ENCODE measurements around the gene AOPEP.

DNA sequence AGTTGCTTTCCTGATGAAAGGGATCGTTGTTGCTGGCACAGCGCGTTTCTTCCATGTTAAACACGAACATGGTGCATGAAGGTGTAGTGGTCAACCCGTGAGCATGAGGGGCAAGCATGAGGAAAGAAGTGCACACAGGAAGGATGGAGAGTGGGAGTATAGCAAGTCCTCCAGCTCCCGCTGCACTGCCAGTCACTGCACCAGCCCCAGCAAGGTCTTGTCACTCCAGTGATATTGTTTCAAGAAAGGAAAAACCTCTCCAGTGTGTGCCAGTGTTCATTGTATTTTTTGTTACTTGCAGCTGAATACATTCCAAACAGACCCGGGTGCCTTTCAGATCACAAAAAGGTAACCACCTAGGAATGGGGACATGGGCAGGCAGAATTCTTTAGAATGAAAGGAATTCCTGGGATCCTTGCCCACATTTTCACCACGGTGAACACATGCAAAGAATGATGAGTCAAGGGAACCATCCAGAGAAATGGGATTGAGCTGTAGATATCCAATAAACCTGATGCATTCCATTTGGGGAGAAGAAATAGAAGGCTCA, 186.3 kb downstream of the AOPEP start:
- TF ChIP-seq YY1 (IDR thresholded peaks at IDR 0.05; ENCODE audit: low read depth): no peak
- TF ChIP-seq, protein P1, sequence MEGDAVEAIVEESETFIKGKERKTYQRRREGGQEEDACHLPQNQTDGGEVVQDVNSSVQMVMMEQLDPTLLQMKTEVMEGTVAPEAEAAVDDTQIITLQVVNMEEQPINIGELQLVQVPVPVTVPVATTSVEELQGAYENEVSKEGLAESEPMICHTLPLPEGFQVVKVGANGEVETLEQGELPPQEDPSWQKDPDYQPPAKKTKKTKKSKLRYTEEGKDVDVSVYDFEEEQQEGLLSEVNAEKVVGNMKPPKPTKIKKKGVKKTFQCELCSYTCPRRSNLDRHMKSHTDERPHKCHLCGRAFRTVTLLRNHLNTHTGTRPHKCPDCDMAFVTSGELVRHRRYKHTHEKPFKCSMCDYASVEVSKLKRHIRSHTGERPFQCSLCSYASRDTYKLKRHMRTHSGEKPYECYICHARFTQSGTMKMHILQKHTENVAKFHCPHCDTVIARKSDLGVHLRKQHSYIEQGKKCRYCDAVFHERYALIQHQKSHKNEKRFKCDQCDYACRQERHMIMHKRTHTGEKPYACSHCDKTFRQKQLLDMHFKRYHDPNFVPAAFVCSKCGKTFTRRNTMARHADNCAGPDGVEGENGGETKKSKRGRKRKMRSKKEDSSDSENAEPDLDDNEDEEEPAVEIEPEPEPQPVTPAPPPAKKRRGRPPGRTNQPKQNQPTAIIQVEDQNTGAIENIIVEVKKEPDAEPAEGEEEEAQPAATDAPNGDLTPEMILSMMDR (IDR thresholded peaks at IDR 0.05): no peak
- TF ChIP-seq, protein P2, sequence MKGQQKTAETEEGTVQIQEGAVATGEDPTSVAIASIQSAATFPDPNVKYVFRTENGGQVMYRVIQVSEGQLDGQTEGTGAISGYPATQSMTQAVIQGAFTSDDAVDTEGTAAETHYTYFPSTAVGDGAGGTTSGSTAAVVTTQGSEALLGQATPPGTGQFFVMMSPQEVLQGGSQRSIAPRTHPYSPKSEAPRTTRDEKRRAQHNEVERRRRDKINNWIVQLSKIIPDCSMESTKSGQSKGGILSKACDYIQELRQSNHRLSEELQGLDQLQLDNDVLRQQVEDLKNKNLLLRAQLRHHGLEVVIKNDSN (IDR thresholded peaks at IDR 0.05; ENCODE audit: borderline replicate concordance, low read depth): no peak
- no peak for TF ChIP-seq RAD21 (IDR thresholded peaks at IDR 0.05; ENCODE audit: low read length)
- peak in 1 of 2 experiments; percentile 91; a peak in 2 of 4 replicates for TF ChIP-seq EP300 (IDR thresholded peaks at IDR 0.05; ENCODE audit: borderline replicate concordance in 1 of 2, low read depth in 1 of 2, low read length in 1 of 2)
